GM23248 (cell line): Measurements from ENCODE around the gene AMBRA1. TPM values are rescaled to one million over a fixed set of nuclear protein-coding genes. Genes with fewer than 3 reads are reported as not detected.
A peak's percentile ranks its signal among the peaks of the same experiment; 100 is the strongest.

Experiments
- DNase-seq: peaks from one replicate; pipeline ENCODE4 v3.0.0-alpha.2; 2015
- H2AFZ ChIP-seq: fragments of 200-600 bp; sonication (generic); 2 replicates; pipeline ENCODE4 v1.6.1; 2016; ENCODE audit warnings: antibody characterized with exemption
- H3F3A ChIP-seq: fragments of 200-600 bp; sonication (generic); 2 replicates; pipeline ENCODE4 v1.6.1; 2016; ENCODE audit warnings: mild to moderate bottlenecking, antibody characterized with exemption, mixed run types; ENCODE audit not compliant: insufficient read depth
- H3K27ac ChIP-seq: fragments of 200-600 bp; sonication (generic); 2 replicates; pipeline ENCODE4 v1.5.1; 2016; ENCODE audit warnings: mild to moderate bottlenecking
- H3K27me3 ChIP-seq: fragments of 200-600 bp; sonication (generic); replicated peaks from 2 replicates; pipeline ENCODE4 v1.6.1; 2016; ENCODE audit warnings: mild to moderate bottlenecking; ENCODE audit not compliant: insufficient read depth
- H3K36me3 ChIP-seq: fragments of 200-600 bp; sonication (generic); 2 replicates; pipeline ENCODE4 v1.6.1; 2016; ENCODE audit warnings: low read depth, mild to moderate bottlenecking
- H3K4me1 ChIP-seq: fragments of 200-600 bp; sonication (generic); 2 replicates; pipeline ENCODE4 v1.6.1; 2016; ENCODE audit warnings: mild to moderate bottlenecking; ENCODE audit not compliant: insufficient read depth
- H3K4me2 ChIP-seq: fragments of 200-600 bp; sonication (generic); one replicate; pipeline ENCODE4 v1.6.1; 2016; ENCODE audit warnings: mild to moderate bottlenecking; ENCODE audit not compliant: unreplicated experiment
- H3K4me3 ChIP-seq: fragments of 200-600 bp; sonication (generic); 2 replicates; pipeline ENCODE4 v1.5.1; 2016; ENCODE audit warnings: mild to moderate bottlenecking
- H3K79me2 ChIP-seq: fragments of 200-600 bp; sonication (generic); 2 replicates; pipeline ENCODE4 v1.6.1; 2016; ENCODE audit warnings: mild to moderate bottlenecking; ENCODE audit not compliant: insufficient read depth
- H3K9ac ChIP-seq: fragments of 200-600 bp; sonication (generic); 2 replicates; pipeline ENCODE4 v1.6.1; 2016; ENCODE audit warnings: mild to moderate bottlenecking
- H3K9me2 ChIP-seq: fragments of 200-600 bp; sonication (generic); 2 replicates; pipeline ENCODE4 v1.6.1; 2016; ENCODE audit warnings: mixed run types, mild to moderate bottlenecking, moderate library complexity; ENCODE audit not compliant: insufficient read depth
- H3K9me3 ChIP-seq: fragments of 200-600 bp; sonication (generic); one replicate; pipeline ENCODE4 v1.6.1; 2017; ENCODE audit warnings: low read depth
- H4K20me1 ChIP-seq: fragments of 200-600 bp; sonication (generic); 2 replicates; pipeline ENCODE4 v1.6.0; 2016; ENCODE audit not compliant: insufficient read depth
- EZH2 ChIP-seq: fragments of 200-600 bp; sonication (generic); IDR thresholded peaks from 2 replicates; pipeline ENCODE4 v1.6.1; 2018; ENCODE audit warnings: antibody characterized with exemption, mild to moderate bottlenecking; ENCODE audit not compliant: insufficient read depth, poor library complexity, severe bottlenecking
- EZH2phosphoT487 ChIP-seq: fragments of 200-600 bp; sonication (generic); IDR thresholded peaks from 2 replicates; pipeline ENCODE4 v1.6.1; 2018; ENCODE audit warnings: antibody characterized with exemption, moderate library complexity, mild to moderate bottlenecking, low read depth; ENCODE audit not compliant: insufficient read depth
- WGBS, 2 experiments: methylation state at CpG; one replicate each; pipeline ENCODE4 v1.1.6; 2015 to 2017; ENCODE audit warnings: low lambda C conversion rate in 2 of 2, low coverage in 1 of 2; ENCODE audit errors: missing lambda C conversion rate in 2 of 2; 5-methylcytosine and 5-hydroxymethylcytosine counted together
- in situ Hi-C: fragments of 300-500 bp; cut with MboI; formaldehyde crosslinking; loops from 2 replicates; pipeline ENCODE4 v1.15.0; 2020
- polyA plus RNA-seq: library from polyadenylated mRNA; unstranded; fragments of >200 nt; fragmentation: Nextera tagmentation; extraction: Ambion mirVana; gene quantifications from 2 replicates; pipeline ENCODE4 v1.2.1, GENCODE V29; 2016
- total RNA-seq: library from RNA; depleted of rRNA; stranded (reverse); fragments of >200 nt; shearing (Covaris generic); gene quantifications from 2 replicates; pipeline ENCODE4 v1.2.3, GENCODE V29; 2014

The AMBRA1 gene
- total and polyA plus RNA-seq, 2 experiments from 2014 or later: 5.0 to 46.0 TPM

DNA sequence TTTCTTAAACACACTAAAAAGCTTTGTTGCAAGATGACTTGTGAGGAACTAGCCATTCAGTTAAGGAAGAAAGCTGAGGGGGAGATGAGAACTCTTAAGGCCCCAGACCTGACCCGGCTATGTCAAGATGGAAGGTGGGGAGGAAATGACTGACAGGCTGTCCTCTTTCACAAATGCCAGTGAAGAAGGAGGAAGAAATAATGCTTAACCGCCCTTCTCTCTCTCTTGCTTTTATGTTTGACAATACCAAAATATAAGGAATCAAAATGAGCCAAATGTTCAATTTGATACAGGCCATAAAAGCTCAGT lies 87.4 kb downstream of the AMBRA1 start:
- no peak overlapping the region for H3K9ac ChIP-seq
- no peak for TF ChIP-seq EZH2phosphoT487
- no peak for TF ChIP-seq EZH2
- peaks cover 7% of the 10 kb centered on the region; the same call in 1 of the 2 replicates for H3F3A ChIP-seq
- WGBS, 2 experiments: 97 to 100% methylated on average over 2 of the region's 2 CpGs
- H3K36me3 ChIP-seq: 0 out of 2 replicates have a peak, but pooled peaks cover 7% of the 10 kb centered on the region
- DNase-seq: no peak
- H3K79me2 ChIP-seq: 0 out of 2 replicates have a peak, but pooled peaks cover 22% of the 10 kb centered on the region
- H3K4me1 ChIP-seq: 0 out of 2 replicates have a peak, but pooled peaks cover 5% of the 10 kb centered on the region
- H3K4me2 ChIP-seq: no peak overlapping the region
- no peaks in the 10 kb centered on the region for H3K9me3 ChIP-seq
- H2AFZ ChIP-seq: no peak overlapping the region
- no peak overlapping the region for H3K27ac ChIP-seq
- no peak overlapping the region for H3K4me3 ChIP-seq
- H3K27me3 ChIP-seq: no peaks in the 10 kb centered on the region
- H3K9me2 ChIP-seq: no peaks in the 10 kb centered on the region
- in situ Hi-C loops: no loop called here
- no peaks in the 10 kb centered on the region for H4K20me1 ChIP-seq

DNA sequence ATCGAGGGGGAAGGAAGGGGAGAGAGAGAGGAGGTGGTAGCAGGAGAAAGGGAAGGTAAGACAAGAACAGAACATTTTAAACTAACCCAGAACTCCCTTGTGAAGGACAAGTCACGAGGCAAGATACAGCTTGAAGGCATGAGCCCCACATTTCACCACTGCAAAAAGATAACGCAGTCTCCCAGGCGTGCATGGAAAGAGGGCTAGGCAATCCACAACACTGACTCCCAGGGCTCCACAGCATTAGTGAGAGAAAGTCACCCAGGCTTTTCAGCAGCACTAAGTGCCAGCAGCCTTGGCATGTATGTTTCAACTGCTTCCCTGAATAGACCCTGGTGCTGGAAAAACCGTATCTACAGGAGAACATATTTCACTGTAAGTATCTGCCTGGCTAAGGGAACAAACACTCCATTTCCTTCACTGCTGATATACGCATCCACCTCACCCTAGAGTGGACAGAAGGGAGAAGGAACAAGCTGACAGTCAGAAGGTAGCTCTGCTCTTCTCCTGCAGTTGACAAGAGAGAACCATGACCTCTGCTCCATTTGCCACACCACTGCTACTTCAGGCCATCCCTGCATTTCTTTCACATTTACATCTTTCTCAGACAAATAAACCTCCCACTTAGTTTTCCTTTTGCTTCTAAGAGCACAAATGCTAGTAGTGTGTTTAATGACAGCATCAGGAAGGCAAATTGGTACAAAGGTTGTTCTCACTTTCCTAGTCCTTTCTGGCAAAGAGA lies 87.9 kb downstream of the AMBRA1 start:
- H3K27ac ChIP-seq: no peak overlapping the region
- H3K27me3 ChIP-seq: no peaks in the 10 kb centered on the region
- no peak overlapping the region for H3K4me3 ChIP-seq
- DNase-seq: no peak
- H3K9me2 ChIP-seq: no peaks in the 10 kb centered on the region
- H3K4me2 ChIP-seq: no peak overlapping the region
- TF ChIP-seq EZH2: no peak
- TF ChIP-seq EZH2phosphoT487: no peak
- peaks cover 7% of the 10 kb centered on the region; the same call in 1 of the 2 replicates for H3F3A ChIP-seq
- H3K36me3 ChIP-seq: 0 out of 2 replicates have a peak, but pooled peaks cover 7% of the 10 kb centered on the region
- no peak overlapping the region for H2AFZ ChIP-seq
- H3K9me3 ChIP-seq: no peaks in the 10 kb centered on the region
- H4K20me1 ChIP-seq: no peaks in the 10 kb centered on the region; the same call in 1 of the 2 replicates
- H3K79me2 ChIP-seq: 0 out of 2 replicates have a peak, but pooled peaks cover 17% of the 10 kb centered on the region
- H3K9ac ChIP-seq: no peak overlapping the region
- WGBS, 2 experiments: 85 to 97% methylated on average over 5 to 6 of the region's 6 CpGs
- H3K4me1 ChIP-seq: 0 out of 2 replicates have a peak, but pooled peaks cover 5% of the 10 kb centered on the region
- in situ Hi-C loops: no loop called here

DNA sequence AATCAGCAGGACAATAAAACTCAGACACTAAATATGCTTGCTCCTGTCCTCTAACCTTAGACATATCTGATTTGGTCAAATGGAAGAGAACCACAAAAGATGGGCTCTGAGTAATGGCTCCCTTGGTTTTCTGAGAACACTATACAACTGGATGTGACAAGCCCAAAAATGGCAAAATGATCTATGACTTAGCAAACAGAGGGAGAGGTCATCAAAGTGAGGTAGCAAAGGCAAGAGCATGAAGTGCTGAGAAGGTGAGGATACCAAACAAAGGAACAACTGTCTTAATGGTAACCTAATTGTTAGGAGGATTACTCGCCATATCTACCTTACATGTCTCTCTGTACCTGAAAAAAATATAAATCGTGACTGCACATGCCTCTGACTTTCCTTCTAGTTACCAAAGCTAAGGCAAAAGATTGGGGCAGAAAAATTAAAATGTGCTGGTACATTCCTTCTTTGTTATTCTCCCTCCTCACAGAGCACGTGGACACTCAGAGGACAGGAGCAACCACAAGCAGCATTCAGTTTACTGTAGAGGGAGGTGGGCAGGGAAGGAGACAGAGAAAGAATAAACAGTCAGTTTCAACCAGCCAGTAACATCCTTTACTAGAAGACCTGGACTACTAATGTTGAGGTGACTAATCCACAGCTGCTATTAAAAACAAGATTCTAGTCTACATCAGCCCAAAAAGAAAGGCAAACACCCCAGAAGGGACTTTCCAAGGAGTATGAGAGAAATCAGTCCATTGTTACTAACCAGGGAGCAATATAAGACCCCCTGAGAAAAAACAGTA lies 88.8 kb downstream of the AMBRA1 start:
- Histone ChIP-seq H3K4me3 (no peak overlapping the region), H3K9me2 (no peaks in the 10 kb centered on the region), H3K9ac (no peak overlapping the region), H3K36me3 (0 out of 2 replicates have a peak, but pooled peaks cover 7% of the 10 kb centered on the region), H3K9me3 (no peaks in the 10 kb centered on the region), H3K27me3 (no peaks in the 10 kb centered on the region), H4K20me1 (no peaks in the 10 kb centered on the region; the same call in 1 of the 2 replicates), H3K4me2 (no peak overlapping the region), H3K79me2 (peaks cover 10% of the 10 kb centered on the region; the same call in 1 of the 2 replicates), H3K4me1 (0 out of 2 replicates have a peak, but pooled peaks cover 5% of the 10 kb centered on the region), H3K27ac (no peak overlapping the region), H3F3A (peaks cover 7% of the 10 kb centered on the region; the same call in 1 of the 2 replicates), H2AFZ (no peak overlapping the region)
- WGBS, 2 experiments: 75% methylated on average over 3 of the region's 3 CpGs
- in situ Hi-C loops: no loop called here
- no peak for TF ChIP-seq EZH2
- TF ChIP-seq EZH2phosphoT487: no peak
- peak; percentile 46 for DNase-seq

DNA sequence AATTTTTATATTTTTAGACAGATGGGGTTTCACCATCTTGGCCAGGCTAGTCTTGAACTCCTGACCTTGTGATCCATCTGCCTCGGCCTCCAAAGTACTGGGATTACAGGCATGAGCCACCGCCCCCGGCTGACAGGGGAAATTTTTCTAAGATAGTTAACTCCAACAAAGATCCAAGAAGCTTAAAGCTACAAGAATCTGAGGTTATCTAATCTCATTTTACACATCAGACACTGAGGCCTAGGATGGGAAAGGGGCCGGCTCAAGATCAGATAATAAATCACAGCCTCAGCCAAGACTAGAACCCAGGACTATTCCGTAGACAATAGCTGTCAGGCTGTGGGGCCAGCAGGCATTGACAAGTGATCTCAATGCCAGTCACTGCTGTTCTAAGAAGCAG lies 94.0 kb downstream of the AMBRA1 start:
- no peaks in the 10 kb centered on the region for H3K4me1 ChIP-seq
- H2AFZ ChIP-seq: no peak overlapping the region
- WGBS, 2 experiments: 91 to 94% methylated on average over 5 of the region's 5 CpGs
- no peaks in the 10 kb centered on the region for H3K36me3 ChIP-seq
- no peak for TF ChIP-seq EZH2phosphoT487
- TF ChIP-seq EZH2: no peak
- no peak overlapping the region for H3K4me3 ChIP-seq
- H3K9ac ChIP-seq: no peak overlapping the region
- H4K20me1 ChIP-seq: no peaks in the 10 kb centered on the region; the same call in 1 of the 2 replicates
- no peak overlapping the region for H3K4me2 ChIP-seq
- H3F3A ChIP-seq: peaks cover 4% of the 10 kb centered on the region; the same call in 1 of the 2 replicates
- no peaks in the 10 kb centered on the region; the same call in 1 of the 2 replicates for H3K79me2 ChIP-seq
- no peaks in the 10 kb centered on the region for H3K9me2 ChIP-seq
- no peaks in the 10 kb centered on the region for H3K27me3 ChIP-seq
- H3K9me3 ChIP-seq: no peaks in the 10 kb centered on the region
- H3K27ac ChIP-seq: no peak overlapping the region
- in situ Hi-C loops: no loop called here
- no peak for DNase-seq
